Fibroblast of lung (primary cell): Measurements from ENCODE around the gene EAF2.

Source experiments
- EZH2 ChIP-seq: IDR thresholded peaks from 2 replicates; pipeline ENCODE4 v1.5.1; 2012; ENCODE audit warnings: low read length, control low read depth, mild to moderate bottlenecking; ENCODE audit errors: missing control alignments
- TF ChIP-seq, protein P1 (sequence below), 2 donors: IDR thresholded peaks in 1 of 2; conservative IDR thresholded peaks in 1 of 2; 1 replicate in 1 of 2; 2 replicates in 1 of 2; pipeline ENCODE4 v1.5.1; 2011 to 2012; ENCODE audit warnings: low read length in 2 of 2, control low read depth in 1 of 2, inconsistent platforms in 1 of 2, low read depth in 1 of 2, mild to moderate bottlenecking in 1 of 2

GRCh38 chr3:121834671-121835464, at the start of gene EAF2, which contains the start of gene IQCB1:
- no peak for TF ChIP-seq EZH2
- TF ChIP-seq, protein P1, sequence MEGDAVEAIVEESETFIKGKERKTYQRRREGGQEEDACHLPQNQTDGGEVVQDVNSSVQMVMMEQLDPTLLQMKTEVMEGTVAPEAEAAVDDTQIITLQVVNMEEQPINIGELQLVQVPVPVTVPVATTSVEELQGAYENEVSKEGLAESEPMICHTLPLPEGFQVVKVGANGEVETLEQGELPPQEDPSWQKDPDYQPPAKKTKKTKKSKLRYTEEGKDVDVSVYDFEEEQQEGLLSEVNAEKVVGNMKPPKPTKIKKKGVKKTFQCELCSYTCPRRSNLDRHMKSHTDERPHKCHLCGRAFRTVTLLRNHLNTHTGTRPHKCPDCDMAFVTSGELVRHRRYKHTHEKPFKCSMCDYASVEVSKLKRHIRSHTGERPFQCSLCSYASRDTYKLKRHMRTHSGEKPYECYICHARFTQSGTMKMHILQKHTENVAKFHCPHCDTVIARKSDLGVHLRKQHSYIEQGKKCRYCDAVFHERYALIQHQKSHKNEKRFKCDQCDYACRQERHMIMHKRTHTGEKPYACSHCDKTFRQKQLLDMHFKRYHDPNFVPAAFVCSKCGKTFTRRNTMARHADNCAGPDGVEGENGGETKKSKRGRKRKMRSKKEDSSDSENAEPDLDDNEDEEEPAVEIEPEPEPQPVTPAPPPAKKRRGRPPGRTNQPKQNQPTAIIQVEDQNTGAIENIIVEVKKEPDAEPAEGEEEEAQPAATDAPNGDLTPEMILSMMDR (conservative IDR thresholded peaks at IDR 0.05 in 1 of 2, IDR thresholded peaks at IDR 0.05 in 1 of 2; ENCODE audit: low read depth in 1 of 2, low read length in 2 of 2) = no peak
